Lung (tissue), 12 donors: Measurements from ENCODE around the gene WASF2. TPM values are rescaled to one million over a fixed set of nuclear protein-coding genes. Genes with fewer than 3 reads are reported as not detected.
"Not testable (repeated sequence)": the region's sequence is repeated elsewhere in the genome, so short reads cannot be mapped to it uniquely, and the experiment has no call there.

Experiments used
- ATAC-seq: fragments of 200-7000 bp; cut with Tn5 transposase; one replicate; pipeline ENCODE4 v1.9.1; 2020; ENCODE audit warnings: moderate number of reproducible peaks; ENCODE audit not compliant: insufficient read depth, low FRiP score
- DNase-seq, 3 donors: peaks; one replicate each; pipeline ENCODE4 v3.0.0-alpha.2; 2013 to 2017
- H3K27ac ChIP-seq, 2 donors: one replicate each; pipeline ENCODE4 v1.5.1; 2013; ENCODE audit warnings: mild to moderate bottlenecking in 2 of 2, moderate library complexity in 2 of 2, control low read depth in 1 of 2, inconsistent platforms in 1 of 2, low read depth in 1 of 2, low read length in 1 of 2
- H3K27me3 ChIP-seq, 3 donors: one replicate each; pipeline ENCODE4 v1.5.1; 2013; ENCODE audit warnings: low read length in 2 of 3; ENCODE audit not compliant: control insufficient read depth in 3 of 3, insufficient read depth in 3 of 3
- H3K36me3 ChIP-seq, 4 donors: one replicate each; pipeline ENCODE4 v1.5.1; 2013; ENCODE audit warnings: low read length in 4 of 4, mild to moderate bottlenecking in 1 of 4, moderate library complexity in 1 of 4; ENCODE audit not compliant: control insufficient read depth in 4 of 4, insufficient read depth in 4 of 4
- H3K4me1 ChIP-seq, 5 donors: one replicate each; pipeline ENCODE4 v1.5.1; 2013; ENCODE audit warnings: low read length in 5 of 5, mild to moderate bottlenecking in 2 of 5, moderate library complexity in 1 of 5; ENCODE audit not compliant: control insufficient read depth in 5 of 5, insufficient read depth in 5 of 5
- H3K4me3 ChIP-seq: one replicate; pipeline ENCODE4 v1.5.1; 2013; ENCODE audit warnings: mild to moderate bottlenecking, control low read depth, moderate library complexity
- H3K9ac ChIP-seq, 2 donors: one replicate each; pipeline ENCODE4 v1.5.1; 2013; ENCODE audit warnings: low read length in 2 of 2, control low read depth in 1 of 2; ENCODE audit not compliant: insufficient read depth in 1 of 2
- H3K9me3 ChIP-seq, 4 donors: one replicate each; pipeline ENCODE4 v1.5.1; 2013; ENCODE audit warnings: low read length in 3 of 4, mild to moderate bottlenecking in 1 of 4, moderate library complexity in 1 of 4; ENCODE audit not compliant: control insufficient read depth in 4 of 4, insufficient read depth in 3 of 4
- CTCF ChIP-seq: IDR thresholded peaks from 2 replicates; pipeline ENCODE4 v1.5.1; 2012; ENCODE audit warnings: mild to moderate bottlenecking; ENCODE audit errors: control extremely low read depth, extremely low read depth
- WGBS, 2 donors: extraction: QIAGEN DNeasy Blood & Tissue Kit; methylation state at CpG; one replicate each; pipeline ENCODE4 v1.1.7; 2013; 5-methylcytosine and 5-hydroxymethylcytosine counted together
- polyA plus RNA-seq, 2 donors: library from polyadenylated mRNA; stranded (reverse); fragments of 200-250 nt; gene quantifications; one replicate each; pipeline ENCODE4 v1.2.1, GENCODE V29; 2013
- total RNA-seq, 2 donors: library from RNA; depleted of rRNA in 1 of 2; stranded (reverse); fragments of >200 nt in 1 of 2; gene quantifications; one replicate each; pipeline ENCODE4 v1.2.1, GENCODE V29; 2014 to 2021
- donor health status: control.
- donor health status: control.
- donor health status: Bipolar disorder and iron deficiency.
- donor health status: healthy.
- donor health status: DM: yes; HTN: yes; CAD: no.

WASF2 gene
- total and polyA plus RNA-seq, 4 donors: 27.3 to 136 (median 49.5) TPM

- TF ChIP-seq CTCF: no peak
- Histone ChIP-seq H3K9ac (no peak overlapping the region), H3K27me3 (no peaks in the 10 kb centered on the region), H3K4me3 (no peak overlapping the region), H3K27ac (no peak overlapping the region), H3K9me3 (no peaks in the 10 kb centered on the region), H3K4me1 (peaks cover 0 to 14% (median 0%) of the 10 kb centered on the region in 5 donors), H3K36me3 (peaks cover 0 to 4% (median 1%) of the 10 kb centered on the region in 4 donors)
- ATAC-seq: no peak
- WGBS, 2 donors: 91 to 95% methylated on average over 2 of the region's 2 CpGs
- no peak for DNase-seq
These were observed 13.7 kb downstream of the WASF2 start for GRCh38 chr1:27476237-27476636.

GRCh38 chr1:27475720-27476119 lies 14.2 kb downstream of the WASF2 start:
- WGBS, 2 donors: 90 to 92% methylated on average over 4 of the region's 4 CpGs
- Histone ChIP-seq H3K27ac (no peak overlapping the region), H3K9ac (no peak overlapping the region), H3K9me3 (no peaks in the 10 kb centered on the region), H3K4me1 (peaks cover 0 to 14% (median 0%) of the 10 kb centered on the region in 5 donors), H3K36me3 (peaks cover 0 to 4% (median 1%) of the 10 kb centered on the region in 4 donors), H3K27me3 (no peaks in the 10 kb centered on the region), H3K4me3 (no peak overlapping the region)
- no peak for DNase-seq
- no peak for TF ChIP-seq CTCF
- ATAC-seq: no peak

DNA sequence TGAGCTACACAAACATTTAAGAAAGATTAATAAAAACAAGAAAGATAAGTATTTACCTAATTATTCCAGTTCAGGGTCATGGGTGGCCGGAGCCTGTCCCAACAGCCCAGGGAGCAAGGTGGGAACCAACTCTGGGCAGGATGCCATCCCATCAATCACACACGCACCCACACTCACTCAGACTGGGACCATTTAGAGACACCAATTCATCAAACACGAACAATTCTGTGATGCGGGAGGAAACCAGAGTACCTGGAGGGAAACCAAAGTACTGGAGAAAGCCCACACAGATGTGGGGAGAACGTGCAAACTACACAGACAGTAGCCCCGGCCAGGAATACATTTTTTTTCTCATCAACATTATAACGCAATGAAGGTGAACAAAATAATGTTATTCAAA lies 16.2 kb downstream of the WASF2 start:
- Histone ChIP-seq H3K4me3 (no peak overlapping the region), H3K27me3 (no peaks in the 10 kb centered on the region), H3K9ac (no peak overlapping the region), H3K36me3 (peaks cover 0 to 4% (median 1%) of the 10 kb centered on the region in 4 donors), H3K4me1 (peaks cover 0 to 14% (median 3%) of the 10 kb centered on the region in 5 donors), H3K9me3 (no peaks in the 10 kb centered on the region), H3K27ac (no peak overlapping the region)
- DNase-seq (no peak), ATAC-seq (no peak)
- WGBS, 2 donors: 35 to 45% methylated on average over 7 of the region's 7 CpGs
- no peak for TF ChIP-seq CTCF

GRCh38 chr1:27472098-27472497 lies 17.9 kb downstream of the WASF2 start:
- not testable (repeated sequence) for ATAC-seq, H3K4me3 ChIP-seq, DNase-seq, H3K36me3 ChIP-seq, H3K9me3 ChIP-seq, H3K27me3 ChIP-seq, H3K9ac ChIP-seq, H3K27ac ChIP-seq
- WGBS, 2 donors: 90 to 93% methylated on average over 7 of the region's 7 CpGs
- H3K4me1 ChIP-seq: peaks cover 0 to 19% (median 3%) of the 10 kb centered on the region in 5 donors
